Measurements from ENCODE around the gene MPPED2.

MPPED2 gene

GRCh38 chr11:30446520-30446919, 139.6 kb downstream of the MPPED2 start:
- Histone ChIP-seq H4K5ac (ENCODE audit: low read length) (no peak overlapping the region), H2BK120ac (ENCODE audit: low read depth, low read length) (no peak overlapping the region), H3K4ac (ENCODE audit: low read depth, low read length) (no peak overlapping the region), H3K4me3 (ENCODE audit: low read length) (no peak overlapping the region), H3K18ac (ENCODE audit: low read length) (no peak overlapping the region), H4K8ac (ENCODE audit: low read depth, low read length) (no peak overlapping the region), H2BK5ac (ENCODE audit: low read length) (no peak overlapping the region), H3K36me3 (ENCODE audit: control insufficient read depth, insufficient read depth, low read length) (no peaks in the 10 kb centered on the region), H3K27ac (ENCODE audit: low read depth, low read length) (no peak overlapping the region), H3K4me1 (ENCODE audit: control insufficient read depth, low read depth, low read length) (peaks cover 4% of the 10 kb centered on the region), H3K23ac (ENCODE audit: low read length) (no peak overlapping the region), H3K4me2 (ENCODE audit: low read length) (no peak overlapping the region), H2AK5ac (ENCODE audit: low read length) (no peak overlapping the region), H3K9ac (ENCODE audit: low read length) (no peak overlapping the region), H3K56ac (ENCODE audit: low read length) (no peak overlapping the region), H2BK15ac (replicated peaks; ENCODE audit: low read depth) (no peak overlapping the region), H3K27me3 (ENCODE audit: insufficient read depth, low read length, poor library complexity) (no peaks in the 10 kb centered on the region), H3K79me2 (ENCODE audit: control insufficient read depth, insufficient read depth, low read length) (no peaks in the 10 kb centered on the region), H3K79me1 (ENCODE audit: low read length) (no peaks in the 10 kb centered on the region)
- no peak for DNase-seq
- WGBS (ENCODE audit: extremely low coverage, insufficient coverage, low lambda C conversion rate), result no CpG with 5 or more reads among the region's 7 CpGs

- no peak overlapping the region for H3K18ac ChIP-seq (ENCODE audit: low read length)
- H4K5ac ChIP-seq (ENCODE audit: low read length), result no peak overlapping the region
- no peaks in the 10 kb centered on the region for H3K27me3 ChIP-seq (ENCODE audit: insufficient read depth, low read length, poor library complexity)
- no peak overlapping the region for H3K9ac ChIP-seq (ENCODE audit: low read length)
- WGBS (ENCODE audit: extremely low coverage, insufficient coverage, low lambda C conversion rate), result no CpG with 5 or more reads among the region's 2 CpGs
- H2BK5ac ChIP-seq (ENCODE audit: low read length), result no peak overlapping the region
- no peak overlapping the region for H3K4me2 ChIP-seq (ENCODE audit: low read length)
- H3K4ac ChIP-seq (ENCODE audit: low read depth, low read length), result no peak overlapping the region
- H3K23ac ChIP-seq (ENCODE audit: low read length), result no peak overlapping the region
- no peak overlapping the region for H3K27ac ChIP-seq (ENCODE audit: low read depth, low read length)
- no peaks in the 10 kb centered on the region for H3K4me1 ChIP-seq (ENCODE audit: control insufficient read depth, low read depth, low read length)
- H4K8ac ChIP-seq (ENCODE audit: low read depth, low read length), result no peak overlapping the region
- no peaks in the 10 kb centered on the region for H3K36me3 ChIP-seq (ENCODE audit: control insufficient read depth, insufficient read depth, low read length)
- DNase-seq, result peak; percentile 40
- no peak overlapping the region for H3K56ac ChIP-seq (ENCODE audit: low read length)
- no peak overlapping the region for H2BK120ac ChIP-seq (ENCODE audit: low read depth, low read length)
- no peaks in the 10 kb centered on the region for H3K79me2 ChIP-seq (ENCODE audit: control insufficient read depth, insufficient read depth, low read length)
- H3K79me1 ChIP-seq (ENCODE audit: low read length), result no peaks in the 10 kb centered on the region
- H3K4me3 ChIP-seq (ENCODE audit: low read length), result no peak overlapping the region
- no peak overlapping the region for H2AK5ac ChIP-seq (ENCODE audit: low read length)
- H2BK15ac ChIP-seq (replicated peaks; ENCODE audit: low read depth), result no peak overlapping the region
These were observed 141.1 kb downstream of the MPPED2 start for GRCh38 chr11:30445056-30445455.

- no peak overlapping the region for H3K56ac ChIP-seq (ENCODE audit: low read length)
- no peak overlapping the region for H2AK5ac ChIP-seq (ENCODE audit: low read length)
- no peak overlapping the region for H3K4me3 ChIP-seq (ENCODE audit: low read length)
- H3K18ac ChIP-seq (ENCODE audit: low read length), result no peak overlapping the region
- no peak for DNase-seq
- no peaks in the 10 kb centered on the region for H3K79me1 ChIP-seq (ENCODE audit: low read length)
- no peaks in the 10 kb centered on the region for H3K79me2 ChIP-seq (ENCODE audit: control insufficient read depth, insufficient read depth, low read length)
- H3K4me1 ChIP-seq (ENCODE audit: control insufficient read depth, low read depth, low read length), result peaks cover under 1% of the 10 kb centered on the region
- no peak overlapping the region for H3K4me2 ChIP-seq (ENCODE audit: low read length)
- WGBS (ENCODE audit: extremely low coverage, insufficient coverage, low lambda C conversion rate), result no CpG with 5 or more reads among the region's 4 CpGs
- no peaks in the 10 kb centered on the region for H3K36me3 ChIP-seq (ENCODE audit: control insufficient read depth, insufficient read depth, low read length)
- no peak overlapping the region for H2BK15ac ChIP-seq (replicated peaks; ENCODE audit: low read depth)
- no peak overlapping the region for H4K5ac ChIP-seq (ENCODE audit: low read length)
- H4K8ac ChIP-seq (ENCODE audit: low read depth, low read length), result no peak overlapping the region
- no peaks in the 10 kb centered on the region for H3K27me3 ChIP-seq (ENCODE audit: insufficient read depth, low read length, poor library complexity)
- no peak overlapping the region for H3K23ac ChIP-seq (ENCODE audit: low read length)
- no peak overlapping the region for H3K4ac ChIP-seq (ENCODE audit: low read depth, low read length)
- no peak overlapping the region for H3K27ac ChIP-seq (ENCODE audit: low read depth, low read length)
- no peak overlapping the region for H2BK120ac ChIP-seq (ENCODE audit: low read depth, low read length)
- no peak overlapping the region for H3K9ac ChIP-seq (ENCODE audit: low read length)
- no peak overlapping the region for H2BK5ac ChIP-seq (ENCODE audit: low read length)
These were observed 145.6 kb downstream of the MPPED2 start for GRCh38 chr11:30440510-30440909.

- Histone ChIP-seq H3K4me1 (ENCODE audit: control insufficient read depth, low read depth, low read length) (peaks cover 2% of the 10 kb centered on the region), H3K4me2 (ENCODE audit: low read length) (no peak overlapping the region), H4K8ac (ENCODE audit: low read depth, low read length) (no peak overlapping the region), H4K5ac (ENCODE audit: low read length) (no peak overlapping the region), H3K18ac (ENCODE audit: low read length) (no peak overlapping the region), H3K79me1 (ENCODE audit: low read length) (no peaks in the 10 kb centered on the region), H3K23ac (ENCODE audit: low read length) (no peak overlapping the region), H3K27me3 (ENCODE audit: insufficient read depth, low read length, poor library complexity) (no peaks in the 10 kb centered on the region), H3K27ac (ENCODE audit: low read depth, low read length) (no peak overlapping the region), H2BK5ac (ENCODE audit: low read length) (no peak overlapping the region), H3K4ac (ENCODE audit: low read depth, low read length) (no peak overlapping the region), H2BK15ac (replicated peaks; ENCODE audit: low read depth) (no peak overlapping the region), H3K36me3 (ENCODE audit: control insufficient read depth, insufficient read depth, low read length) (no peaks in the 10 kb centered on the region), H2BK120ac (ENCODE audit: low read depth, low read length) (no peak overlapping the region), H3K4me3 (ENCODE audit: low read length) (no peak overlapping the region), H3K9ac (ENCODE audit: low read length) (no peak overlapping the region), H3K79me2 (ENCODE audit: control insufficient read depth, insufficient read depth, low read length) (no peaks in the 10 kb centered on the region), H2AK5ac (ENCODE audit: low read length) (no peak overlapping the region), H3K56ac (ENCODE audit: low read length) (no peak overlapping the region)
- peak; percentile 40 for DNase-seq
- WGBS (ENCODE audit: extremely low coverage, insufficient coverage, low lambda C conversion rate), result no CpG with 5 or more reads among the region's 3 CpGs
These were observed 149.4 kb downstream of the MPPED2 start for GRCh38 chr11:30436801-30437200.

- Histone ChIP-seq H2BK15ac (replicated peaks; ENCODE audit: low read depth) (no peak overlapping the region), H3K27ac (ENCODE audit: low read depth, low read length) (no peak overlapping the region), H3K56ac (ENCODE audit: low read length) (no peak overlapping the region), H3K4me3 (ENCODE audit: low read length) (no peak overlapping the region), H3K79me1 (ENCODE audit: low read length) (no peaks in the 10 kb centered on the region), H2AK5ac (ENCODE audit: low read length) (no peak overlapping the region), H4K5ac (ENCODE audit: low read length) (no peak overlapping the region), H3K79me2 (ENCODE audit: control insufficient read depth, insufficient read depth, low read length) (no peaks in the 10 kb centered on the region), H3K9ac (ENCODE audit: low read length) (no peak overlapping the region), H3K4me1 (ENCODE audit: control insufficient read depth, low read depth, low read length) (peaks cover 5% of the 10 kb centered on the region), H3K4me2 (ENCODE audit: low read length) (no peak overlapping the region), H2BK120ac (ENCODE audit: low read depth, low read length) (no peak overlapping the region), H3K36me3 (ENCODE audit: control insufficient read depth, insufficient read depth, low read length) (no peaks in the 10 kb centered on the region), H3K27me3 (ENCODE audit: insufficient read depth, low read length, poor library complexity) (no peaks in the 10 kb centered on the region), H3K18ac (ENCODE audit: low read length) (peak overlapping the region; percentile 83), H3K4ac (ENCODE audit: low read depth, low read length) (no peak overlapping the region), H3K23ac (ENCODE audit: low read length) (no peak overlapping the region), H2BK5ac (ENCODE audit: low read length) (no peak overlapping the region), H4K8ac (ENCODE audit: low read depth, low read length) (no peak overlapping the region)
- no peak for DNase-seq
These were observed 150.7 kb downstream of the MPPED2 start for GRCh38 chr11:30435488-30435887.

- H3K56ac ChIP-seq (ENCODE audit: low read length), result no peak overlapping the region
- H2BK5ac ChIP-seq (ENCODE audit: low read length), result no peak overlapping the region
- no peak overlapping the region for H4K8ac ChIP-seq (ENCODE audit: low read depth, low read length)
- H3K79me2 ChIP-seq (ENCODE audit: control insufficient read depth, insufficient read depth, low read length), result no peaks in the 10 kb centered on the region
- no peak overlapping the region for H2AK5ac ChIP-seq (ENCODE audit: low read length)
- H3K4ac ChIP-seq (ENCODE audit: low read depth, low read length), result no peak overlapping the region
- H4K5ac ChIP-seq (ENCODE audit: low read length), result no peak overlapping the region
- H3K79me1 ChIP-seq (ENCODE audit: low read length), result no peaks in the 10 kb centered on the region
- WGBS (ENCODE audit: extremely low coverage, insufficient coverage, low lambda C conversion rate), result no CpG with 5 or more reads among the region's 3 CpGs
- no peak overlapping the region for H3K23ac ChIP-seq (ENCODE audit: low read length)
- H3K4me3 ChIP-seq (ENCODE audit: low read length), result no peak overlapping the region
- no peaks in the 10 kb centered on the region for H3K36me3 ChIP-seq (ENCODE audit: control insufficient read depth, insufficient read depth, low read length)
- no peak overlapping the region for H3K18ac ChIP-seq (ENCODE audit: low read length)
- no peak overlapping the region for H3K9ac ChIP-seq (ENCODE audit: low read length)
- no peak for DNase-seq
- H2BK120ac ChIP-seq (ENCODE audit: low read depth, low read length), result no peak overlapping the region
- H3K4me1 ChIP-seq (ENCODE audit: control insufficient read depth, low read depth, low read length), result peaks cover 5% of the 10 kb centered on the region
- no peaks in the 10 kb centered on the region for H3K27me3 ChIP-seq (ENCODE audit: insufficient read depth, low read length, poor library complexity)
- no peak overlapping the region for H3K4me2 ChIP-seq (ENCODE audit: low read length)
- no peak overlapping the region for H3K27ac ChIP-seq (ENCODE audit: low read depth, low read length)
- H2BK15ac ChIP-seq (replicated peaks; ENCODE audit: low read depth), result no peak overlapping the region
These were observed 151.3 kb downstream of the MPPED2 start for GRCh38 chr11:30434901-30435300.

Data from mesendoderm (in vitro differentiated cells).